CD4-positive, alpha-beta T cell treated with Interleukin-4 for 1 hour (primary cell): ENCODE results near the gene TGFB2.

ENCODE experiments used
- DNase-seq, 2 donors: peaks; one replicate each; pipeline ENCODE4 v3.0.0-alpha.2; 2020 to 2022

Gene TGFB2

GRCh38 chr1:218339267-218339831 lies 5.8 kb upstream of the TGFB2 start:
- DNase-seq = no peak

- DNase-seq = no peak
Measured at GRCh38 chr1:218341325-218341724, 3.8 kb upstream of the TGFB2 start.

GRCh38 chr1:218342091-218342490 lies 3.0 kb upstream of the TGFB2 start:
- DNase-seq = no peak

GRCh38 chr1:218345673-218346390 lies 696 bp downstream of the TGFB2 start:
- DNase-seq = peak; percentile 30 to 40

GRCh38 chr1:218346391-218347204 lies 1.5 kb downstream of the TGFB2 start:
- DNase-seq = no peak

GRCh38 chr1:218347336-218347722 lies 2.2 kb downstream of the TGFB2 start:
- DNase-seq = no peak

GRCh38 chr1:218347723-218348627 lies 2.8 kb downstream of the TGFB2 start:
- DNase-seq = no peak

- no peak for DNase-seq
Measured at GRCh38 chr1:218348628-218349071, 3.5 kb downstream of the TGFB2 start.

GRCh38 chr1:218349348-218350034 lies 4.4 kb downstream of the TGFB2 start:
- no peak for DNase-seq

GRCh38 chr1:218350035-218350525 lies 4.9 kb downstream of the TGFB2 start:
- DNase-seq = no peak

- DNase-seq = no peak
Measured at GRCh38 chr1:218350801-218351266, 5.7 kb downstream of the TGFB2 start.

- DNase-seq = peak; percentile 26 to 32
Measured at GRCh38 chr1:218351391-218352074, 6.4 kb downstream of the TGFB2 start.

- no peak for DNase-seq
Measured at GRCh38 chr1:218352075-218352438, 6.9 kb downstream of the TGFB2 start.

- DNase-seq = no peak
Measured at GRCh38 chr1:218353656-218354055, 8.5 kb downstream of the TGFB2 start.

GRCh38 chr1:218355278-218355677 lies 10.1 kb downstream of the TGFB2 start:
- no peak for DNase-seq

GRCh38 chr1:218357211-218357892 lies 12.2 kb downstream of the TGFB2 start:
- DNase-seq = no peak

- DNase-seq = no peak
Measured at GRCh38 chr1:218357893-218358232, 12.7 kb downstream of the TGFB2 start.

GRCh38 chr1:218361298-218362065 lies 16.3 kb downstream of the TGFB2 start:
- DNase-seq = no peak

- DNase-seq = no peak
Measured at GRCh38 chr1:218362418-218363076, 17.4 kb downstream of the TGFB2 start.
